ENCODE measurements around the gene DNAH12. TPM values are rescaled to one million over a fixed set of nuclear protein-coding genes. Genes with fewer than 3 reads are reported as not detected.
"Not testable (repeated sequence)": the region's sequence is repeated elsewhere in the genome, so short reads cannot be mapped to it uniquely, and the experiment has no call there.

DNAH12 gene
- polyA plus RNA-seq, 10 donors: 0.22 to 0.67 (median 0.51) TPM

GRCh38 chr3:57421336-57421735 lies 122.8 kb downstream of the DNAH12 start:
- DNase-seq: no peak

GRCh38 chr3:57420001-57420400 lies 124.1 kb downstream of the DNAH12 start:
- no peak for DNase-seq

GRCh38 chr3:57411715-57412114 lies 132.4 kb downstream of the DNAH12 start:
- DNase-seq: no peak

- no peak for DNase-seq
Observed at GRCh38 chr3:57409471-57409870, 134.7 kb downstream of the DNAH12 start.

- no peak for DNase-seq
Observed at GRCh38 chr3:57402675-57403074, 141.5 kb downstream of the DNAH12 start.

- peak in 1 of 3 donors; percentile 9 for DNase-seq
Observed at GRCh38 chr3:57397175-57398026, 146.7 kb downstream of the DNAH12 start.

GRCh38 chr3:57393977-57394376 lies 150.2 kb downstream of the DNAH12 start:
- DNase-seq: no peak

GRCh38 chr3:57391767-57392166 lies 152.4 kb downstream of the DNAH12 start:
- DNase-seq: no peak

GRCh38 chr3:57389271-57389670 lies 154.9 kb downstream of the DNAH12 start:
- DNase-seq: no peak

- no peak for DNase-seq
Observed at GRCh38 chr3:57386307-57386706, 157.8 kb downstream of the DNAH12 start.

- DNase-seq: no peak
Observed at GRCh38 chr3:57385498-57385897, 158.6 kb downstream of the DNAH12 start.

GRCh38 chr3:57383838-57384237 lies 160.3 kb downstream of the DNAH12 start:
- DNase-seq: no peak

GRCh38 chr3:57383406-57383805 lies 160.7 kb downstream of the DNAH12 start:
- DNase-seq: no peak

- DNase-seq: peak; percentile 11 to 48 (median 24)
Observed at GRCh38 chr3:57382933-57383332, 161.2 kb downstream of the DNAH12 start.

- no peak for DNase-seq
Observed at GRCh38 chr3:57370341-57370740, 173.8 kb downstream of the DNAH12 start.

- not testable (repeated sequence) for DNase-seq
Observed at GRCh38 chr3:57365089-57365488, 179.1 kb downstream of the DNAH12 start.

- DNase-seq: not testable (repeated sequence)
Observed at GRCh38 chr3:57356275-57356674, 187.9 kb downstream of the DNAH12 start.

- no peak for DNase-seq
Observed at GRCh38 chr3:57354768-57355167, 189.4 kb downstream of the DNAH12 start.

- no peak for DNase-seq
Observed at GRCh38 chr3:57350271-57350670, 193.9 kb downstream of the DNAH12 start.

- not testable (repeated sequence) for DNase-seq
Observed at GRCh38 chr3:57339071-57339642, 205.0 kb downstream of the DNAH12 start.

- not testable (repeated sequence) for DNase-seq
Observed at GRCh38 chr3:57338272-57339070, 205.7 kb downstream of the DNAH12 start.

- DNase-seq: no peak
Observed at GRCh38 chr3:57335283-57335938, 208.7 kb downstream of the DNAH12 start.

Data from muscle of back (tissue), 11 donors.